HG02938 (cell line): Measurements from ENCODE around the gene OVOL1.
"Not testable (repeated sequence)": the region's sequence is repeated elsewhere in the genome, so short reads cannot be mapped to it uniquely, and the experiment has no call there.

Source experiments
- ATAC-seq: cut with Tn5 transposase; IDR thresholded peaks from one replicate; pipeline ENCODE4 v1.9.1; 2021; ENCODE audit warnings: mild to moderate bottlenecking, moderate library complexity; ENCODE audit not compliant: unreplicated experiment

The OVOL1 gene

DNA sequence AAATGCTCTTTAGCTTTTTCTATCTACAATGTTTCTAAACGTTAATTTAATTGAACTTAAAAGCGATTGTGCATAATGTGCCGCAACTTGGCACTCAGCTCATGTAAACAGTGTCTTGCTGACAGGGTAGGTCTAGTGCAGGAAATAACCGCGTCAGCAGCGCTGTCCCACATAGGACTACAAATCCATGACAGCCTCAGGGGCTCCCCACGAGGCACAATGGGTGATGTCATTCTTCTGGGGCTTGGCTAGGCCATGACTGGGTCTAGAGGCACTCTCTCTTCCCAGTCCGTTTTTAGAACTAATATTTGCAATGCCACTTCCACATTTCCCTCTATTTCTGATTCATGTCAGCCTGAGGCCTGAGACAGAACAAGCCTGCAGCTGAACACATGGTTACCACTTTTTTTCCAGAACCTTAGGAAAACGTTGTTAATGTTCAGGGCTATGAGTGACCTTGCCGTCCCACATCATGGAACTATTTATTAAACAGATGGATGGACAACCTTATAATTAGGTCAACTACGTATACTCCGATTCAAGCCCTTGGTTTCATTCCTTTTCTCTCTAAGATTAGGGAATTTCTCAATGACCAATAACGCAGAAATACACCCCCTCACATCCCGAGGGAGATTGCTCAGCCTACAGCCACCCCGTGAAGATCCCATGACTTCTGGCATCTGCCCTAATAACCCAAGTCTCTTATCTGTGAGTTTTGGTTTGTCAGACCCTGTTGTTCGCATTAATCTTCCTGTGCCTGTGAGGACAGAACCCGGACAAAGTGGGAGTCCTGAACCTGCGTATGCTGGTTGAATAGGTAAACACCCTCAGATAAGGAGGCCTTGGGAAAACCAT lies 27.5 kb downstream of the OVOL1 start:
- no peak for ATAC-seq

DNA sequence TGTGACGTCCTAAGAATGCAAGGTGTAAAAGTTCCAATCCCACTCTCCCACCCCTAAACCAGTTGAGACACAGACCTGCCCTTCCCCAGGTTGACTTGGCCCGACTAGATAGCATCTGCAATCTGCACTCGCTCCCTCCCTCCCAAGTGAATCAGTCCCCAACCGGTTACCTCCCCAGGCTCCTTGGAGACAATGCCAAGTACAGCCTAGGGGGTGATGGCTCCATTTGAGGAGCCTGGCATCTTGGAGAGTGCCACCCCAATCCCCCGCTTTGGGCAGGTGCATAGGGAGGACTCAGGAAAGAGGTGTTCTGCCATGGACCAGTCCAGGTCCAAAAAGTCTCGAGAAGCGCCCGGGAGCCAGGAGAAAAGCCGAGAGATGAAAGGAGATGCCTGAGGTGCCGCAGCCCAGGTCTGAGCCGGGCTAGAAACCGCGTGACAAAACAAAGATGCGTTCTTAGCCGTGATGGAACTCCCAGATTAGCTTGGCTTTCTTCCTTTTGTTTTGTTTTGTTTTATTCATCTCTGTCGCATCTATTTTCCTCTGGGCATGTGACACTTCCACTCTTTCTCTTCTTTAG lies 28.2 kb downstream of the OVOL1 start:
- no peak for ATAC-seq

DNA sequence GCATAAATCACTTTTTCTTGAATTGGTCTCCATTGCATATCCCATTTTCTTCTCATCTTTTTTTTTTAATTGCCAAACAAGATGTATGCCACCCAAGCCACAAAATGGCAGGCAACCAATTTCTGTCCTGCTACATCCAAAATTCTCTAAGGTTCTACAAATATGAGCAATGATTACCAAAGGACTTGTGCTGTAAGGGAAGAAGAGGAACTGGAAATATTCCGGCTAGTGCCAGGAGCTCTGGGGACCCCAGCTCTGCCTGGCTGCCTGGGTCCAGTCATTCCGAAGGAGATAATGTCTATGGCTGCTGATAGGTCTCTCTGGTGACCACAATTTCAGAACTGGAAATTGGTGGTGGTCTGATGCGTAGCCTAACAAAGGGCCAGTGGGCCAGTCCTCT lies 29.8 kb downstream of the OVOL1 start:
- no peak for ATAC-seq

DNA sequence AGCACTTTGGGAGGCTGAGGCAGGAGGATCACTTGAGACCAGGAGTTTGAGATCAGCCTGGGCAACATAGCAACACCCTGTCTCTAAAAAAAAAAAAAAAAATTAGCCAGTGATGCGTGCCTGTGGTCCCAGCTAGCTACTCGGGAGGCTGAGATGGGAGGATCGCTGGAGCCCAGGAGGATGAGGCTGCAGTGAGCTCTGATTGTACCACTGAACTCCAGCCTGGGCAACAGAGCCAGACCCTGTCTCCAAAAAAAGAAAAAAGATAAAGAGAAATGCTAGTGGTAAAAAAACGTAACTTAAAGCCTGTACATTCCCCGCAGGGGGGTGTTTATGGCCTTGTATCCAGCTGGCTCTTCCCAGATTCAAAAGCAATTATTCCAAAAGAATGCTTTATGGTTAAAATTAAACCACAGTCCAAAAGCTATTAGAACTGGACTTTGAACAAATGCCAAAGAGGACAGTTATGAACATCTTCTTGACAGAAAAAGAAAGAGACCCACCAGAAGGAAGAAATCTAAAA lies 30.5 kb downstream of the OVOL1 start:
- ATAC-seq = no peak

DNA sequence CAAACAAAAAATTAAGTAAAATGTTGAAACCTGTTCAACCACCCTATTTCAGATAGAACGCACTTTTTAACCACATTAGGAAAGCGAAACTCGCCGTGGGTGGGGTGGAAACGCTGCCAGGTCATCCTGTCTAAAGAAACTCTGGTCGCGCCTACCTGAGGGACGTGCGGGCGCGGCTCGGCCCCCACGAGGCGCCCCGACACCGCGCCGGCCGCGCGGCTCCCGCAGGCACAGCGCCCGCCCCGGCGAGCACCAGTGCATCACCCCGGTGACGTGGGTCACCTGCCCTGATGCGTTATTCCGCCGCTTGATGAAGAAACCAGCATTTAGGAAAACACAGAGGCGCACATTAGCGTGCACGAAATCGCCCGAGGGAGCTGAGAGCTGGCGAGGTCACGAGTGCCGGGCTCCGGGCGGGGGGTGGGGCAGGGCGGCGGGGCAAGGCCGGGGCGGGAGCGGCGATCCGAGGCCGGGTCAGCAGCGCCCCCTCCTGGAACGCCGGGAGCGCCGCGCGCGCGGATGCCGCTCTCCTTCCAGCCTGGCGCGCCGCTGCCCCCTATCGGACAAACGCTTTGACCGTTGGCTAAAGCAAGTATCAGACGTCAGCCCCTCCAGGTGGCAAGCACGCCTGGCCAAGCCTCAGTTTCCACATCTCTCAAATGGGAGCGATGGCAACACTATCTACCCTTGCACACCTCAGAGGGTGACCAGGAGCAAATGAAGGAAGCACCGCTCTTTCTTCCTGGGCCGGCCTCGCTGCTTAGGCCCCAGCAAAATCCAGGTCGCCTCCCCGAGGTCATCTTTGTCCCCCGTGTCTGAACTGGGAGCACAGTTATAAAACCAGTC lies 31.2 kb downstream of the OVOL1 start:
- peak; percentile 68 for ATAC-seq

DNA sequence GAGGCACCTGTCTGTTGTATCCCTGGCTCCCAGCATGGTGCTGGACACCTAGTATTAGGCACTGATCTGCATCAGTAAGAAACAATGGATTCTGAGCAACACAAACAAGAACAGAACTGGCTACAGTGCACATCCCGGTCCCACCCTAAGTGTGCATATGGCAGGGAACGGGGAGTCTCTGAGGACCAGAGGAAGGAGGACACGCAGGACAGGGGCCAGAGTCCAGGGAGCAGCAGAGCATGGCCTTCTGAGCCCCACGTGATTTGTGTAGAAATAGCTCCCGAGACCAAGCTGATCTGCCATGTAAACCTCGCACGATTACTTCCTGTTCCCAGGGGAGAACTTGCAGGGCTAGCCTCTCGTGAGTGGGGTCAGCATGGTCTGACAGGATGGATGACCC lies 34.2 kb downstream of the OVOL1 start:
- no peak for ATAC-seq

DNA sequence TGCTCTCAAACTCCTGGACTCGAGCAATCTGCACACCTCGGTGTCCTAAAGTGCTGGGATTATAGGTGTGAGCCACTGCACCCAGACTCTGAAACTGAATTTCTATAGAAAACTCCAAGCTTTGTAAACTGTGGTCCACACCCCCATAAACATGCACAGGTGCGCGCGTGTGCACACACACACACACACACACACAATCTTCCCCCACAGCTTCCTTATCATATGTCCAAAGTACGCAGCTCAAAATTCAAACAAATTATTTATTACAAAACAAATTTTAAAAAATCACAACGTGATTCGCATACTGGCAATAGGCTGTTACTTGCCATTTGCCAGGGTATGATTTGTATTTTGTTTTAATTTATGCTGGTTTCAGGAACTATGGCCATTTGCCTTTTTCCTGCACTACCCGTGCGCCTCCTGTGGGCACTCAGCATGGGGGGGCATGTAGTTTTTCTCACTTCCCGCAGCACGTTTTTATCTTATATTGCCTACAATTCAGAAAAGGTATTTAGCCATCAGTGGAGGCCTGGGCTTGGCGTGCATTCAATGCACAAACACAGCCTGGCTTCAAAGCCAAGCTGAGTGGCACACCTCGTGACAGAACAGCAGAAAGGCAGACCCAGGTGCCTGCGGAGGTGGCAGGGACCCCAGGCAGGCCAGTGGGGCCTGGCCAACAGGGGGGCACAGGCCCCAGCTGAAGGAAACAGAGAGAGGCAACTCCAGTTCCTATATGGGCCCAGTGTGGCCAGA lies 36.1 kb downstream of the OVOL1 start:
- ATAC-seq = no peak

DNA sequence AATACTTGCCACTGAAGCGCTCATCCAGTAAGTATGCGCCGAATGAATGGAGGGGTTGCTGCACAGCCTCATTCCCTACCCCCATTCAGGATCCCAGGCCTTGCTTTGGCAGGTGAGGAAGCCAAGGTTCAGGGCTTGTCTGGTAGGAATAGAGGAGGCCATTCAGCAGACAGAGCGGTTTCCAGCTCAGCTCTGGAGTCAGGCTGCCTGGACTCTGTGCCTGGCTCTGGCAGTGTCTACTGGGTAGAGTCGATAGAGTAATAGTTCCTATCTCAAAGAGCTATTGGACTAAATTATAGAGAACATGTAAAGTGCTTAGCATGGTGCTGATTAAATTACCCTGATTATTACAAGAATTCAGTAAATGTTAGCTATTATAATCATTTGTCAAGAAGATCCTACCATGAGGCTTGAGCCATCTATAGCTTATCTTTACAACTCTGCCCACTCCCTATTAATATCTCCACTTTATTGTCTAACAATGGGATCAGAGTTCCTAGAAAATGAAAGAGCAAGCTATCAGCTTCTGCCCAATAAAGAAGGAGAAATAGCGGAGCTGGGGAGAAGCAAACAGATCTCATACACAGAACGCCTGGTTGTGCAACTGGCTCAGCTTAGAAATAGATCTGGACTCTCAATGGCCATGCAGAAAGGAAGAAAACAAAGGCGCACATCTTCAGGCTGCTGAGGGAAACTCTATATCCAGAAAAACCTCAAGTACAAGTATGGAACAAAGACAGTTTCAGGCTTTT lies 40.3 kb downstream of the OVOL1 start:
- no peak for ATAC-seq

DNA sequence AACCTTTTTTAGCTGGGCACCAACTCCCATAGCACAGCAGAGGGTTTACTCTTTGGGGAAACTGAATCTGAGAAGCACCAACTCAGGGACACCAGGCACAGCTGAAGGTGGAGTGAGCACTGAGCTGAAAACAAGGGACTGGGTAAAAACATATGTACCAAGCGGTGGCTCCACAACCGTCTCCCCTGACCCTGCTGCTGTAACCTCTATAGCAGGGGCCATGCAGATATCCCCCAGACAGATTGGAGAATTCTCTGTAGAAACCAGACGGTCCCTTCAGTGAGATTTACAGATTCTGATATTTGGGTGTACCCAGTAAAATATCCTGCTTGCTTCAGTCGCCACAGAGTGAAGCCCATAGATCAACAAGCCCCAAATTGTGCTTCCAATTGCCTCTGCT lies 42.6 kb downstream of the OVOL1 start:
- ATAC-seq = no peak

DNA sequence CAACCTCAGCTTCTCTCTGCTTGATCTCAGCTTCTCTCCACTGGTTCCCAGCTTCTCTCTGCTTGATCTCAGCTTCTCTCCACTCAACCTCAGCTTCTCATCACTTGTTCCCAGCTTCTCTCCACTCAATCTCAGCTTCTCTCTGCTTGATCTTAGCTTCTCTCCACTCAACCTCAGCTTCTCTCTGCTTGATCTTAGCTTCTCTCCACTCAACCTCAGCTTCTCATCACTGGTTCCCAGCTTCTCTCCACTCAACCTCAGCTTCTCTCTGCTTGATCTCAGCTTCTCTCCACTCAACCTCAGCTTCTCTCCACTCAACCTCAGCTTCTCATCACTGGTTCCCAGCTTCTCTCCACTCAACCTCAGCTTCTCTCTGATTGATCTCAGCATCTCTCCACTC lies 45.4 kb downstream of the OVOL1 start:
- not testable (repeated sequence) for ATAC-seq

DNA sequence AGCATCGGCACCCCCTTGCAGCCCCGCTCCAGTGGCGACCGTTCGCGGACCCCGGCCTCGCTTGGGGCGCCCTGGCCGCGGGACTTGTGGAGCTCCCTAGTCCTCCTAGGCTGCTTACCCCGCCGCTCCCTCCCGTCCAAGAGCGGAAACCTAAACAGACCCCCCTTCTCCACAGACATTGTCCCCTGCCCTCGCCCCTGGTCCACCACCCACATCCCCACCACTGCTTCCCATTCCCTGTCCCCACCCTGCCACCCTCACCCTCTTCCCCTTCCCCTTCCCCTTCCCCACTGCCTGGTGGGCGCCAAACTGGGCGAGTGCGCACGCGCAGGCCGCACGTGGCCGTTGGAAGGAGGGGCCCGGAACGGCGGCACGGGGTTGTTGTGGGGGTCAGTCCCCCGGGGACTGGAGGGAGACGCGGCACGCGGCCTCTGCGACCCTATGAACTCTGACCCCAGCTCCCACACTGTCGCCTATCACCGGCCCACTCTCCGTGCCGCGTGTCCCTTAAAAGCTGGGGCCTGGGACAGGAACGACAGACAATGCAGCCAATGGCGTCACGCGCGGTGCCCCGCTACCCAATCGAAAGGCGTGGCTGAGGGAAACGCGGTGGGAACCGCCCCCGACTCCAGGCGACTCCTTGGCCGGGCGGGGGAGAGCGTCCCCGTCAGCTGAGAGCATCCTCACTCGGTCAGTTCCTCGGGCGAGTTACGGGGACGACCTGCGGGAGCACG lies 46.6 kb downstream of the OVOL1 start, which contains the start of gene SNX32:
SNX32 (plus strand) TSS at position 667 of the 734 bp plus-strand sequence. CDS start 103 bp downstream, outside the sequence.
- peak; percentile 80 for ATAC-seq

DNA sequence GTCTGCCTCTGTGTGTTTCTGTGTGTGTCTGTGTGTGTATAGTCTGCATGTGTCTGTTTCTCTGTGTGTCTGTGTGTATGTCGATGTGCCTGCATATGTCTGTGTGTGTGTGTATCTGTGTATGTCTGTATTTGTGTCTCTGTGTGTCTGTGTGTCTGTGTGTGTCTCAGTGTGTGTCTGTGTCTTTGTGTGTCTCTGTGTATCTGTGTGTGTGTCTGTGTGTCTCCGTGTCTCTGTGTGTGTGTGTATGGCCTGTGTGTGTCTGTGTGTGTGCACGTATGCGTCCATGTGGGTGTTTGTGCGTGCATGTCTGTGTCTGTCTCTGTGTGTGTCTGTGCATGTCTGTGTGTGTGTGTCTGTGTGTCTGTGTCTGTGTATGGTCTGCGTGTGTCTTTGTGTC lies 47.3 kb downstream of the OVOL1 start:
- ATAC-seq = no peak

DNA sequence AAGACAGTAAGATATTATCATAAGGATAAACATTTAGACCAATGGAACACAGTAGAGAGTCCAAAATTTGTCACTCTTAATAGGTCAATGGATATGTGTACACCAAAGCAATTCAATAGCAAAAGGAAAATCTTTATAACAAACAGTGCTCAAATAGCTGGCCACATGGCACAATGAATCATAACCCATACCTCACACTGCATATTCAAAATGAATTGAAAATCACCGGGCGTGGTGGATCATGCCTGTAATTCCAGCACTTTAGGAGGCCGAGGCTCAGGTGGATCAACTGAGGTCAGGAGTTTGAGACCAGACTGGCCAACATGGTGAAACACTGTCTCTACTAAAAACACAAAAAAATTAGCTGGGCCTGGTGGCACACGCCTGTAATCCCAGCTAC lies 55.3 kb downstream of the OVOL1 start:
- ATAC-seq = no peak

DNA sequence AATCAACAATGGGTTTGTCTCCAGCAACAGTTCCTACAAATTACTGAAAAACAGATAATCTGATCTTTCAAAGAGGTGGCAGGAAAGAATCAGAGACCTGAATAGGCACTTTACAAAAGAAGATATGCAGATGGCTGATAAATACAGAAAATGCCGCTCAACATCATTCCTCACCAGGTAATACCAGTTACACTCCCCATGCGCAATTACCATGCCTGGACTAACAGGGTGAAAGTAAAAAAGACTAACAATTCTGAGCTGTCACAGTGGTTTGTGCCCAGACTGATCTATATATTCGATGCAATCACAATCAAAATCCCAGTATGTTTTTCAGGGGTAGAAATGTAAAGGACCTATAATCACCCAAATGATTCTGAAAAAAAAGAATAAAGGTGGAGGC lies 56.9 kb downstream of the OVOL1 start:
- ATAC-seq = no peak

DNA sequence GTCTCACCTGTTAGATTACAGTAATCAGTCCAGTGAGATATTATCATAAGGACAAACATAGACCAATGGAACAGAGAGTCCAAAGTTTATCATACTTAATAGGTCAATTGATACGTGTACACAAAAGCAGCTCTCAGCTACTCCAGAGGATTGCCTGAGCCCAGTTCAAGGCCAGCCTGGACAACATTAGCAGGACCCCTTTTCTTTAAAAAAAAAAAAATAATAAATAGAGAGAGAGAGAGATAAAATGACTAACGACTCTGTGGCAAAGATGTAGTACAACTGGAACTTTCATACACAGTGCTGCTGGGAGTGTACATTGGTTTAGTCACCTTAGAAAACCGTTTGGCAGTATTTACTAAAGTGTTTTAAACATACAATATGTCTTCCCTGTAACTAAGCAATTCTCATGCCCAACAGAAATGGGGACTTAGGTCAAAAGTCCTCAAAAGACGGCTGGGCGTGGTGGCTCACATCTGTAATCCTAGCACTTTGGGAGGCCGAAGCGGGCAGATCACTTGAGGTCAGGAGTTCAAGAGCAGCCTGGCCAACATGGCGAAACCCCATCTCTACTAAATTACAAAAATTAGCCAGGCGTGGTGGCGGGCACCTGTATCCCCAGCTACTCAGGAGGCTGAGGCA lies 57.5 kb downstream of the OVOL1 start:
- no peak for ATAC-seq
